ENCODE data around the gene PLA2G2D. TPM values are rescaled to one million over a fixed set of nuclear protein-coding genes. Genes with fewer than 3 reads are reported as not detected.
A peak's percentile ranks its signal among the peaks of the same experiment; 100 is the strongest.

Gene PLA2G2D
- polyA plus RNA-seq, 3 donors = 0.08 TPM; not detected in 1

DNA sequence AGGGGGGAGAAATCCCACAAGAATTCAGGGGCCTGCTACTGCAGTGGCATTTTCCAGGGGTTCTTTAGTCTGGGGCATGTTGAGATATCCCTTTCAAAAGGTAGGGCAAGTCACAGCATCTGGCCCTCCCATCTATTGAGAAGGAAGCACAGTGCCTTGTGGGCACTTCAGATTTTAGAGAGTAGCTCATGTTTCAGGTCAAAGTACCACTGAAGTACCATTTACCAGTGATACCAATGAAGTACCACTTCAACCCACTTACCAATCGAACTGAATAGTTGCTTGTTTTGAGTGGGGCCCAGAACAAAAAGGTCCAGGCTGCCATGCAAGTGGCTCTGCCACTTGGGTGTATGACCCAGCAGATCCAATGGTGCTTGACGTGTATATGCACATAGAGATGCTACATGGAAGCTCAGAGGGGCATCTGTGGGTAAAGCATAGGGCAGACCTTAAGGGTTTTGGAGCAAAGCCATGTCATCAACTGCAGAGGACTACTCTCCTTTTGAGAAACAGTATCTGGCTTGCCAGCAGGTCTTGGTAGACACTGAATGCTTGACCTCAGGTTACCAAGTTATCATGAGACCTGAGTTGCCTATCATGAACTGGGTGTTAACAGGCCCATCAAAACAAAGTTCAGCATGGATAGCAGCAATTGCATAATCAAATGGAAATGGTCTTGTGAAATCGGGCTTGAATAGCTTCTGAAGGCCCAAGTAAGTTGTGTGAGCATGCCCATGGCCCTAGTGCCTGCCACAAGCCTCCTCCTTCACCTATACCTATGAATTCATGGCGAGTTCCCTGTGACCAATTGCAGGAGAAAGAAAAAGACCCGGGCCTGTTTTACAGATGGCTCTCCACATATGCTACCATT is 23.5 kb downstream of the PLA2G2D start:
- Histone ChIP-seq H3K36me3 (replicated peaks in 1 of 2; ENCODE audit: control insufficient read depth in 1 of 2, insufficient read depth in 2 of 2, low read length in 2 of 2) (no peaks in the 10 kb centered on the region), H3K27me3 (ENCODE audit: control insufficient read depth in 2 of 2, insufficient read depth in 2 of 2, low read length in 2 of 2) (no peaks in the 10 kb centered on the region), H3K79me2 (ENCODE audit: insufficient read depth, low read length) (no peaks in the 10 kb centered on the region), H3K27ac (ENCODE audit: low read depth in 1 of 2, low read length in 2 of 2) (no peak overlapping the region), H3K9me3 (replicated peaks in 1 of 2; ENCODE audit: control insufficient read depth in 1 of 2, insufficient read depth in 1 of 2, low read length in 2 of 2) (no peaks in the 10 kb centered on the region), H3K4me1 (ENCODE audit: control insufficient read depth in 1 of 2, insufficient read depth in 2 of 2, low read length in 2 of 2) (peaks cover 14 to 16% of the 10 kb centered on the region in 2 donors), H2AFZ (ENCODE audit: insufficient read depth, low read depth, low read length, poor library complexity, severe bottlenecking) (no peak overlapping the region), H3K4me3 (replicated peaks in 1 of 3; ENCODE audit: low read depth in 2 of 3, low read length in 3 of 3) (no peak overlapping the region), H4K20me1 (ENCODE audit: insufficient read depth, low read length) (no peaks in the 10 kb centered on the region), H3K4me2 (replicated peaks; ENCODE audit: extremely low read depth, low read length, poor library complexity, severe bottlenecking) (no peak overlapping the region), H3K9ac (ENCODE audit: insufficient read depth, low read length, poor library complexity, severe bottlenecking) (no peak overlapping the region)
- 79% methylated on average over 3 of the region's 5 CpGs for WGBS (ENCODE audit: insufficient coverage)
- peaks cover 9 to 11% (median 10%) of the 10 kb centered on the region in 3 donors for H3K27me3 Mint-ChIP-seq (ENCODE audit: low read depth in 3 of 3)
- no peaks in the 10 kb centered on the region for H3K9me3 Mint-ChIP-seq
- peaks cover 15% of the 10 kb centered on the region for H3K4me1 Mint-ChIP-seq
- no peak overlapping the region for H3K4me3 Mint-ChIP-seq
- DNase-seq = no peak
- TF ChIP-seq, protein P1, sequence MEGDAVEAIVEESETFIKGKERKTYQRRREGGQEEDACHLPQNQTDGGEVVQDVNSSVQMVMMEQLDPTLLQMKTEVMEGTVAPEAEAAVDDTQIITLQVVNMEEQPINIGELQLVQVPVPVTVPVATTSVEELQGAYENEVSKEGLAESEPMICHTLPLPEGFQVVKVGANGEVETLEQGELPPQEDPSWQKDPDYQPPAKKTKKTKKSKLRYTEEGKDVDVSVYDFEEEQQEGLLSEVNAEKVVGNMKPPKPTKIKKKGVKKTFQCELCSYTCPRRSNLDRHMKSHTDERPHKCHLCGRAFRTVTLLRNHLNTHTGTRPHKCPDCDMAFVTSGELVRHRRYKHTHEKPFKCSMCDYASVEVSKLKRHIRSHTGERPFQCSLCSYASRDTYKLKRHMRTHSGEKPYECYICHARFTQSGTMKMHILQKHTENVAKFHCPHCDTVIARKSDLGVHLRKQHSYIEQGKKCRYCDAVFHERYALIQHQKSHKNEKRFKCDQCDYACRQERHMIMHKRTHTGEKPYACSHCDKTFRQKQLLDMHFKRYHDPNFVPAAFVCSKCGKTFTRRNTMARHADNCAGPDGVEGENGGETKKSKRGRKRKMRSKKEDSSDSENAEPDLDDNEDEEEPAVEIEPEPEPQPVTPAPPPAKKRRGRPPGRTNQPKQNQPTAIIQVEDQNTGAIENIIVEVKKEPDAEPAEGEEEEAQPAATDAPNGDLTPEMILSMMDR (IDR thresholded peaks at IDR 0.05) = no peak
- H3K27ac Mint-ChIP-seq = no peak overlapping the region
- H3K36me3 Mint-ChIP-seq = no peaks in the 10 kb centered on the region
- intact Hi-C loops (cut with micrococcal nuclease) = no loop called here

- TF ChIP-seq, protein P1 (IDR thresholded peaks at IDR 0.05) = no peak
- peaks cover 15% of the 10 kb centered on the region for H3K4me1 Mint-ChIP-seq
- Histone ChIP-seq H2AFZ (ENCODE audit: insufficient read depth, low read depth, low read length, poor library complexity, severe bottlenecking) (no peak overlapping the region), H3K4me2 (replicated peaks; ENCODE audit: extremely low read depth, low read length, poor library complexity, severe bottlenecking) (no peak overlapping the region), H3K9me3 (replicated peaks in 1 of 2; ENCODE audit: control insufficient read depth in 1 of 2, insufficient read depth in 1 of 2, low read length in 2 of 2) (peaks cover 0 to 3% of the 10 kb centered on the region in 2 donors), H3K27ac (ENCODE audit: low read depth in 1 of 2, low read length in 2 of 2) (no peak overlapping the region), H3K36me3 (replicated peaks in 1 of 2; ENCODE audit: control insufficient read depth in 1 of 2, insufficient read depth in 2 of 2, low read length in 2 of 2) (no peaks in the 10 kb centered on the region), H3K79me2 (ENCODE audit: insufficient read depth, low read length) (no peaks in the 10 kb centered on the region), H4K20me1 (ENCODE audit: insufficient read depth, low read length) (no peaks in the 10 kb centered on the region), H3K4me1 (ENCODE audit: control insufficient read depth in 1 of 2, insufficient read depth in 2 of 2, low read length in 2 of 2) (peaks cover 14 to 16% of the 10 kb centered on the region in 2 donors), H3K27me3 (ENCODE audit: control insufficient read depth in 2 of 2, insufficient read depth in 2 of 2, low read length in 2 of 2) (no peaks in the 10 kb centered on the region), H3K9ac (ENCODE audit: insufficient read depth, low read length, poor library complexity, severe bottlenecking) (no peak overlapping the region), H3K4me3 (replicated peaks in 1 of 3; ENCODE audit: low read depth in 2 of 3, low read length in 3 of 3) (no peak overlapping the region)
- H3K27me3 Mint-ChIP-seq (ENCODE audit: low read depth in 3 of 3) = peaks cover 9 to 15% (median 11%) of the 10 kb centered on the region in 3 donors
- WGBS (ENCODE audit: insufficient coverage) = 69% methylated on average over 4 of the region's 5 CpGs
- peak overlapping the region in 1 of 7 donors; percentile 10 for H3K27ac Mint-ChIP-seq
- H3K9me3 Mint-ChIP-seq = peaks cover 0 to 8% (median 2%) of the 10 kb centered on the region in 7 donors
- H3K36me3 Mint-ChIP-seq = no peaks in the 10 kb centered on the region
- no peak for DNase-seq
- no peak overlapping the region for H3K4me3 Mint-ChIP-seq
- intact Hi-C loops (cut with micrococcal nuclease) = no loop called here
These were observed 25.4 kb downstream of the PLA2G2D start for GRCh38 chr1:20093940-20094391.

Data from CD14-positive monocyte (primary cell).